GM21529 (cell line): ENCODE measurements around the gene MELTF.

Source experiments
- ATAC-seq: cut with Tn5 transposase; IDR thresholded peaks from one replicate; pipeline ENCODE4 v1.9.1; 2021; ENCODE audit not compliant: unreplicated experiment

MELTF gene

DNA sequence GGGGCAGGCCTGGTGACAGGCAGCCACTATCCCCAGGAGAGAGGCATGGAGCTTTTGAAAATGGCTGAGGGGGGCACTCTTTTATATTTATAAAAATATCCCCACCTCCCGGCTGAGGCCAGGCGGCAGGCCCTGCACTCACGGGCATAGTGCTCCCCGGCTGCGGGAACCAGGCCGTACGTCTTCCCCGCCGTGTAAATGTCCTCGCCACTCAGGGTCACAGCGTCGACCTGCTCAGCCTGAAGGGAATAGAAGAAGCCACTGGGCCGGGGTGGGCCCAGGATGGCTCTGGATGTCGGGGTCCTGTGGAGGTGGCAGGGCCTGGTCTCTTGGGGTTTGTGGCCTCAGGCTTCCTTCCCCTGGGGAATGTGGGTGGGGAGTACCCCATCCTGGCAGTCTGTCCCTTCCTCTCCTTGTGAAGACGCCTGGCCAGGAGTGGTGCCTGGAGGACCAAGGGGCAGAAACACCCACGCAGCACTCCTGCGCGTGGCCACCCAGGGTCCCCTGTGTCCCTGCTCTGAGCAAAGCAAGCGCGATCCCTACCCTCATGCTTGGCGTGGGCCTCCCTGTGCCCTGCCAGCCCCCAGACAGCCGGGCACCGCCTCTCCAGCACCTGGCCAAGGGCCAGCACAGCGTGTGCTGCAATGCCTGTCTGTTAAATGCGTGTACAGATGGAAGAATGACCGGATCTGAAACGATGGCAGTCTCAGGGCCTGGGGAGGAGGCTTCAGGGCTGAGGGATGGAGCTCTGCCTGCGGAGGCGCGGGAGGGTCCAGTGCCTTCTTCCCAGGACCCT is 18.9 kb downstream of the MELTF start:
- no peak for ATAC-seq

DNA sequence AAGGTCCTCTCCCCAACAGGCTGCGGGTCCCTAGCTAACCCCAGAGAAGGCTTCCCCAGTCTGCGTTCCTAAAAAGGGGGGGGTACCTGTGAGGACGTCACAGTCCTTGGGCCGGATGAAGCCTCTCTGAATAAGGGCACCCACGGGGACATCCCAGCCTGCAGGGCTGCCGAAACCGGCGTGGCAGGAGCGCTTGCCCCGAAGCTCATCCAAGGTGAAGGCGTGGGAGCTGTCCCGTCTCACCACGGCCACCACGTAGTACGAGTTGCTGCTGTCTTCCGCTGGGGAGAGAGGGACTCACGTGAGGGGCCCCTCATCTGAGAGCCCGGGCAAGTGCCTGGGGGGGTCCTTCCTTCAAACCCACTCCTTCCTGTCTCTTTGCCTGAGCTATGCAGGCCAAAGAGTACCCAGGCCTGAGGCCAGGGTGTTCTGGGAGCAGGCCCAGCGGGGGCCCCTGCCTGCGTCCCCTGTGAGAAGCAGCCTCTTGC is 20.0 kb downstream of the MELTF start:
- no peak for ATAC-seq

DNA sequence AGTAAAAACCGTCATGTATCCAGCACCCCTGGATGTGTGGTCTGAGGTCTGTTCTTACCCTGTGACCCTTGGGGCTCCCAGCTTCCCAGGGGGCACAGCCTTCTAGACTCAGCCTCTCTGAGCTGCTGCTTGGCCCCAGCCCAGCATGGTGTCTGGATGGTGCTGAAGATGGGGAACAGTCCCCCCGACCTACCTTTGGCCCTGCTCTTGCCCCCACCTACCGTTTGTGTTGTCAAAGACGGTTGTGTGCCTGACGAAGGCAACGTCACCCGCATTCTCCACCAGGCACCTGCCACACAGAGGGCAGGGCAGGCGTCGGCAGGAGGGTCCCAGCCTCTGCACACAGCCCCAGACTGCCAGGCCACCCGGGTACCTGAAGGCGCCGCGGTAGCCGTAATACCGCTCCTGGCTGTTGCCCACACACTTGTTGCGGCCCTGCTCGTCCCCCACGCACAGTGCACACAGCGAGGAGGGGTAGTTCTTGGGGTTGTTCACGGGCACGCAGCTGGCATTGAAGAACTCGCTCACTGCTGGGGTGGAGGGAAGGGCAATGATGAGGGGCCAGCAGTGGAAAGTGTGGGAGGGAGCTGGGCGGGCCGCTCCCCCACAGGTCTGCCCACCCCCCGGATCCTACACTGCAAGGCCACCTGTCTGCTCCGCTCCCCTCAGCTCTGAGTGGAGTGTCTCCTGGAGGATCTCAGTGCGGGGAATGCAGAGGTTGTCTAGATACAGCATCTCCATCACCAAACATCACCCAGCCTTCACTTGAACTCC is 21.0 kb downstream of the MELTF start:
- ATAC-seq, result no peak

DNA sequence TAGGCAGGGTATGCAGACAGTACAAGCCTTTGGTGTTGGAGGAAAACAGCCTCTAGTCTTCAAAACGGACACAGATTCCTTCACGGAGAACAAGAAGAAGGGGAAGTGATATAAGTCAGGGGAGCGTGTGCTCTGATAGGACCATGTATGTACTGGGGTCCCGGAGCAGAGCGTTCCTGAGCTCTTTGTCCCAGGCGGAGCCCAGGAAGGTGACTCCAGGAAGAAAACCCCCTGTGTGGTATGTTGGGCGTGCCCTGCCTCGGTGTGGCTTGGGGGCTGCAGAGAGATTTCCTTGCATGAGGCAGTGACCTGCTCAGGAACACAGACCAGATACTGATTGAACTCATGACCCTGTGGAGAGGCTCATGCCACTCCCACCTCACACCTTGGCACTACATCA is 21.7 kb downstream of the MELTF start:
- no peak for ATAC-seq

DNA sequence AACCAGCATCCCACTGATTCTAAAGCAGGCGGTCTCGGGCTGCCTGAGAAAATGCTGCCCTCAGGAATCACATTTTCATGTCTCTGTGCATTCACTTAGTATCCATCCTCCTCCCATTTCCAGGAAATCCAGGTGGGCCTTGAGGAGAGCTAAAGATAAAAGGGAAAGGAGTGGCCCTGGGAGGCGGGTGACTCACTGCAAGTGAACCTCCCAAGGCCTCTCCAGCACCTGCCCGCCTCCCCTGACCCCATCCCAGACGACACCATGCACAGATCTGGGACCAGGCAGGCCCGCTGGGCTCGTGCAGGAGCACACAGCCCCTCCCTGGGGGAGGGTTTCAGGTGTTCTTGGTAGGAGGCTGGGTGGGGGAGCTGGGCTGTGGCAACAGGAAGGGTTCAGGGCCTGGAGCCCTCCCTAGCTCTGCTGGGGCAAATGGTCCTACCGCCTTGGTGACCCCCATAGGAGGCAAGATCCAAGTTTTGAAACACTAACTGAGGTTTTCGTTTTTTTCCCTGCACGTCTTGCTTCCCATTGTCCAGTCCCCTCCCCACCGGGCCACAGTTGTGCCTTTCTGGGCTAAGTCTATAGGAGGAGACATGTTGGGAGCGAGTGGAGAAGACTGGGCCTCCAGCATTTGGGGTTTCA is 22.2 kb downstream of the MELTF start:
- no peak for ATAC-seq

DNA sequence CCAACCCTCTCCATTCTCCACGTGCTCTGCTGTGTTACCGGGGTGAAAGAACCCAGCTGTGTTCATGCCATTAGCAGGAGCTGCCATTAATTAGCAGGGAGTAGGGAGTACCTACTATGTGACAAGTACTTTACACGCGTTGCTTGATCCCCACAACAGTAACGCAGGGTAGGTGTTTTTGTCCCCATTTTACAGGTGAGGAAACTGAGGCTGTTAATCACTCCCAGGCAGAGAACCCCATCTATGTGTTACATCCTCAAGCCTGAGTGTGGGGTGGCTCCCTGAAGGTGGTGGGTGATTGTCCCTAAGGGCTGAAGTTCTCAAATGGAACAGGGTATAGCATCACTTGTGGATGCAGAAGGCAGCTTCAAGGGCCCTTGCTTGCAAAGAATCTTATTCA is 22.8 kb downstream of the MELTF start:
- no peak for ATAC-seq

DNA sequence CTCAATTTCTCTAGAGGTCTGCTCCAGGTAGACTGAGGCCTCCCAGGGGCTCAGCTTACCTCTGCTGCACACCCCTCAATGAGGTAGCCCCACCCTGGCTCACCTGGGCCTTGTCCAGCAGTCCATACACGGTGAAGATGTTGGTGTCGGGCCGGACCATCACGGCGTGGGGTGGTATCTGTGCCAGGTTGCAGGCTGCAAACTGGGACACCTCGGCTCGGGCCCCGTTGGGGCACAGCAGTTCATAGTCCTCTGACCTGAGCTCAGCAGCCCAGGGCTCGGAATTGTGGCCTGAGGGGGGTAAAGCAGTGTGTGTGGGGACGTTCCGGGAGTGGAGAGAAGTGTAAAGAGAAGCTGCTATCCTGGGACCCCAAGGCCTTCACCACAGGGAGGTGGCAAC is 23.2 kb downstream of the MELTF start:
- no peak for ATAC-seq

DNA sequence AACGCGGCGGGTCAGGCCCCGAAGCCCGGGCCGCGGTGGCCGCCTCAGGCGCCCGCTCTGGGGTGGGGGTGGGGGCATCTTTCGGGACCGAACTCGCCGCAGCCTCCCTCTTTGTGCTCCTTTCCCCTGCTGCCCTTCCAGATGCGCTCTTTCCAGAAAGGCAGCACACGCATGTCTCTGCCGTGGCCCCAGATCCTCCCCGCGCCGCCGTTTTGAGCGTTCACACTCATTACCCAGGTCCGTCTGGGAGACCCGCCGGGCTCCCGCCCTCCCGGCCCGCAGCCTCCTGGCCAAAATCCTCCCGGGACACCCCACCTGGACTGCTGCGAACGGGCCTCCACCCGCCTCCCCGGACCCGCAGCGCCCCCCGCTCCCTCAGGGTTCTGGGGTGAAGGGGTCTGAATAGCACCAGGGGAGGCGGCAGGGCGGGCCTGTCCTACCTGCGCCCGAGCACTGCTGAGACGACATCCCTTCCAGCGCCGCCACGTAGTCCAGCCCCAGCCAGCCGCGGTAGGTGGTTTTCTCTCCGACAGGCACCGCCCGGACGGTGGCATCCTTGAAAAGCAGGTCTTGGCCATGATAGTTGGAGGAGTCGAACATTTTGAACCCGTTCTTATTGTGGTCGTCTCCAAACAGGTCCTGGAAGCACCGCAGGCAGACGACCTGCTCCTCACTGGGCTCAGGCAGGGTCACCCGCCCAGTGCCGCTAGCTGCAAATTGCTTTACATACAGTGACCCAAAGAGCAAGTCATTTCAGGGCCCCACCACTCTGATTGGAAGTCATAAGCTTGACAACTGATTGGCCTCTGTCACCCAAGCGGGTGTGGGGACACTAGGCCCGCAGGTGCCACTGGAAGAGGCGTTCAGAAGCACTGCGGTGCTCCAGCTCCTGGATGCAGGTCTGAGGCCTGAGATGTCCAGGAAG is 25.9 kb downstream of the MELTF start:
- peak; percentile 17 for ATAC-seq

DNA sequence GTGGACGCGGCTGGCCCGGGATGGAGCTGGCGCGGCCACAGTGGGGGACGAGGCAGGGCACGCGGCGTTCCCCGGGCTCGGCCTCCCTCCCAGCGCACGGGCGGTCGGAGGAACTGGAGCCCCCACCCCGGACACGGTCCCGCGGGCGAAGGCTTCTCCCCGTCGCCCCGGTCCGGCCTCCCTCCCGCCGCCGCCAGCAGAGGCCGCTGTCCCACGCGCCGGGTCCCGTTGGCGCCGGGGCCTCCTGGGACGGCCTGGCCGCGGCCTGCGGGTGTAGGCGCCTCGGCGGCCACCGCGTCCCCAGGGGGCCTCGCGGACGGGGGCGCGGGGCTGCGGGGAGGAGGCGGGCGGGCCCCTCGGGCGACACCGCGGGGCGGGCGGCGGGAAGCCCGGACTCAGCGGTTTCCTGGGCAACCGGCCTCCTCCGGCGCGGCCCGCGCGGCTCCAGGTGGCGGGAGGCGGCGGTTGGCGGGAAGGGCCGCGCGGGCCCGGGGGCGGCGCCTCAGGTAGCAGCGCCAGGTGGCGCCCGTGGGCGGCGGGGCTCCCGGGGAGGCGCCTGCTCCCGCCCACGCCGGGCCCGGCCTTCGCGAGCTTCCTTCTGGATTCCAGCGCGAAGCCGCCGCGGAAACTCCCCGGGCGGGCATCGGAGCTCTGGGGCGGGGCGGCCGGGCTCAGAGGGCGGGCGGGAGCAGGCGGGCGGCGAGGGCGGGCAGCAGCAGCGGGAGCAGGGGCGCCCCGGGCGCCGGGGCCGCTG is 26.7 kb downstream of the MELTF start:
- ATAC-seq, result peak; percentile 72

DNA sequence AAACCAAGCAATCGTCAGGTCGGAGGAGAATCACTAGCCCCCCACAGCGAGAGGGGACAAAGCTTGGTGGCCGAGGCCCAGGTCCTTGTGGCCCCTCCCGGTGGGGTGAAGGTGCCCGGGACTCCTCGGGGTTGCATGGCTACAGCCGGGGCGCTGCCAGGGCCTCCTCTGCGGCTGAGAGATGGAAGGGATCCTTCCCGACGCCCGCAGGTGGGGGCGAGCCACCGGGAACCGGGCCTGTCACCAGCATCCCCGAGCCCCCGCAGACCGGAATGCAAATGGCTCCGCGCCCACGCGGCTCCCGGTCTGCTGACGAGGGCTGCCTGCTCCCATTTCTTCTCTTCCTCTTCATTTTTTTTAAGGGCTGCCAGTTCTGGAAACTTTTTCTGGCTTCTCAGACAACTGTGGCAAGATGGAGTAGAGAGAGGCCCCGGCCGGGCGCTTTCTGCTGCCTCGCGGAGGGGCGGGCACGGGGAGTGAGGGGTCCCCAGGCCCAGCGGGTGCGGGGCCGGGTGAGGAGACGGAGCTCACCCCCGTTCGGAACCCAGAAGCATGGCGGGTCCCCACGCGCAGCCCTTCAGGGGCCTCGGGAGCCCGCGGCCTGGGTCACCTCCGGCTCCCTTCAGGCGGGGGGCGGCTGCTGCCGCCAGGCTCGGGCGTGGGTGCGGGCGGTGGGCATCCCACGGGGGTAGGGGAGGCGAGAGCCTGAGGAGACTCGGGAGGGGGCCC is 27.5 kb downstream of the MELTF start:
- ATAC-seq, result peak; percentile 3

DNA sequence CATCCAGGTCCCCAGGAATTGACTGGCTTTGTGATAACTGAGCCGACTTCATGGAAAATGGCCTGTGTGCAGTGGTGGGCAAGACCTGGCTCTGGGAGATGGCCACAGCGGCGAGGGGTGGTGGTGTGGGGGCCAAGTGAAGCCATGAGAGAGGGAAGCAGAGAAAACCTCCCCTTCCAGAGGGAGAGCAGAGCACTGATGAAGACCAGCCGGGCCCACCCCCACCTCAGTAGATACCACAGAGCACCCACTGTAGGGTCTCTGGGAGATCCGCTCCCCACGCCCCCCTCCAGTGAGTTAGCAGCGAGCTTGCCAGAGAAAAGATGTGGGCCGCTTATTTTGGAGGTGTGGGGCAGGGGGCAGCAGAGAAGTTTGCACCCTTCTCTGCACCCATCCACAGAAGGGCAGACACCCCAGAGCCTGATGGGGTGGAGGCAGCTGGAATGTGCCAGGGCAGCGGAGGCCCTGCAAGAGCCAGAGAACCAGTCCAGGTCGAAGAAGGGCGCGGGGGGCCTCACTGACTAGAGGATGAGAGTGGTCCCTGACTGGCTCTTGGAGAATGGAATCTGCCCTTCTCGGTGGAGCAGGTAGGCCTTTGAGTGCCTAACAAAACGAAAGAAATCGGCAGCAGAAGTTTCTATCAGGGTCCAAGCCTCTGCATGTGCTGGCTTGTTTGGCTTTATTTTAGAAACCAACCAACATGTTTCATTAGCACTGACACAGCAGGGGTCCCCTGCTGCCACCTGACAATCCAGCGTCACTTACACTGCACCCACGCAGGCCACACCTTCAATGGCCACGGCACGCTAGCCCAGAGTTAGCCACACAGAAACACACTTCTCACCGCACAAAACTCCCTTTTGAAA is 28.3 kb downstream of the MELTF start:
- no peak for ATAC-seq

DNA sequence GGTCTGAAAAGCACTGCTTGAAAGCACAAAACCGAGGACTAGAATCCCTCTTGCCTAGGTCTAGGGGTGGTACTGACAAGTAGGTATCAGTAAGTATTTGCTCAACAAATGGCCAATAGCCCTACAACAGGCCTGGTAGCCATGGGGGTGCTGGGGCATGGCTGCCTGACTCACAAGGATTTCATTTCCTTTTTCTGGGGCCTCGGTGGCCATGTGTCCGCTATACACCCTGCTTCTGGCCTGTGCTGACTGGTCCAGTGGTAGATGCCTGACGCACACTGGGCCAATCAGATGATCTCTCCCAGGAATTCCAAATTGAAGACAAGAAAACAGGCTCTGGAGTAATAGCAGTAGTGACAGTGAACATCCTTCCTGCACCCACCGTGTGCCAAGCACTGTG is 29.4 kb downstream of the MELTF start:
- no peak for ATAC-seq

DNA sequence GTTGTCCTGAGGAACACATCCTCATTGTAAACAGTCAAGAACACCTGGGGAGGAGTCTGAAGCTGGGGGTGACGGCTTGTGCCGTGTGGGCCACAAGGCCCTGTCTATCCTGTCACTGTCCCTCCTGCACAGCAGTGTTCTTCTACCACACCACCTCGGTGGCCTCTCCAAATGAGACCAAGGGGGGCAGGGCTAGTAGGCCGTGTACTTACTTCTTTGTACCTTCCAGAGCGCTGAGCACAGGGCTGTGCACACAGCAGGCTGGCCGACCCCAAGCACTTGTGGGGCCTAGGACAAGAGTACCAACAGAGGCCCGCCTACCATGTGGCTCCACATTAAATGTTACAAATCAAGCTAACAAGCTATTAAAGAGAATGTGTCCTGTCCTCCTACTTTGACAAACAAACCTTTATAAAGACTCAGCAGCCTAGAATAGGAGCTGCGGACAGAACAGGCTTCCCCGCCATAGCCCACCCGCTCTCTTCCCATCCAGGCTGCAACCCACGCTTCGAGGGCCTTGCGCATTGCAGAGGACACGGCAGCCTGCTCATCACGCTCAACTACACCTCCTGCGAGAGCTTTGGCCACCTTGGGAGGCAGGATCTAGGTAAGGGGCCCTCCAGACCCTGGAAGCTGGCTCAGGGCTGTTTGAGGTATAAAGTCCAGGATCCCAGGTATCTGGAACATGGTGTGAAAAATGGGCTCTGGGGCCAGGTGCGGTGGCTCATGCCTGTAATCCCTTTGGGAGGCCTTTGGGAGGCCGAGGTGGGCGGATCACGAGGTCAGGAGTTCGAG is 30.5 kb downstream of the MELTF start:
- ATAC-seq, result no peak

DNA sequence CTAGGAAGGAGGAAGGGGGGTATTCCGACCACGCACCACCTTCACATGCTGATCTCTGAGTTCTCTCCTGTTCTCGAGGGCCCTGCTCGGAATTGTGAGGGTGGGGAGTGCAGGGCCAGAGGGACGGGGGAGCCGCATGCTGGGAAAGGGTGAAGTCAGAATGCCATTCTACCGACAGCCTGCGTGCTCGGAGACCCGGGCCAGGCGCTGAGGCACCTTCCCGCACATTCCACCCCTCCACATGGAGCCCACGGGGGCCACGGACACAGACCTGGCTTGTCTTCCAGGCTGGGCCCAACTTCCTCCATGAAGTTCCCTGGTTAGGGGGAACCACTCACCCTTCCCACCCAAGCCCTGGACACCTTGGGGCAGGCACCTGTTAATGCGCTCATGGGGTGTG is 32.3 kb downstream of the MELTF start:
- no peak for ATAC-seq

DNA sequence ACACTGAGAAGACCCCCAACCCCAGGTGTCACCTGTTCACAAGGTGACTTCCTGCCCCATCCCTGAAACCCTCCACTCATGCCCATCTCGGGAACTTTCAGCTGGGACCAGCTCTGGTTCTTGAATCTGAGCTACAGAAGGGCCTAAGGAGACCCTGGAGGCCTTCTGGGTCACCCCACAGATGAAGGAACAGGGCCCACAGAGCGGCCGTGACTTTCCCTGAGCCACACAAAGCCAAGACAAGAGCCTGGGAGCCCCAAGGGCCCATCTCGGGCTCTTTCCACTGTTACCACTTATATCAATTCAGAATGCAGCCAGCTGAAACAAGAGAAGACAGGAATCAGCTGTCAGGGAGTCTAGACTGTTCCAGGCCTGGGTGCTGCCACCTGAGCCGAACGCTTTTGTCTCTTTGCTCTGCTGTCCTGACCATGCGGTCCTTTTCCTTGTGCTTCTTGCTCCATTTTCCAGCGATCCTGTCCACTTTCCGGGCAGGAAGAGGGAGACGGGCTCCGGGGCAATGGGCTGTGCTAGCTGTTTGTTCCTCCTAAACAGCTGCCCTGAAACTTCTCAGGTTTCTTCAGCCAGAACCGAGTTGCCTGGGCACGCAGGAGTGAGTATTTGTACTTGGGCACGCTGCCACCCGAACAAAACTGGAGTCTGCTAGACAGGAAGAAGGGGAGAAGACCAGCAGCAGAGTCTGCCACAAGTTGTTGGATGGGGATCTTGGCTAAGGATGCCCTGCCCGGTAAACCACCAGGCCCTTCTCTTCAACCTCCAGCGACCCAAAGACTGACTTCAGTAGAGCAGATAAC is 33.0 kb downstream of the MELTF start:
- ATAC-seq, result no peak

DNA sequence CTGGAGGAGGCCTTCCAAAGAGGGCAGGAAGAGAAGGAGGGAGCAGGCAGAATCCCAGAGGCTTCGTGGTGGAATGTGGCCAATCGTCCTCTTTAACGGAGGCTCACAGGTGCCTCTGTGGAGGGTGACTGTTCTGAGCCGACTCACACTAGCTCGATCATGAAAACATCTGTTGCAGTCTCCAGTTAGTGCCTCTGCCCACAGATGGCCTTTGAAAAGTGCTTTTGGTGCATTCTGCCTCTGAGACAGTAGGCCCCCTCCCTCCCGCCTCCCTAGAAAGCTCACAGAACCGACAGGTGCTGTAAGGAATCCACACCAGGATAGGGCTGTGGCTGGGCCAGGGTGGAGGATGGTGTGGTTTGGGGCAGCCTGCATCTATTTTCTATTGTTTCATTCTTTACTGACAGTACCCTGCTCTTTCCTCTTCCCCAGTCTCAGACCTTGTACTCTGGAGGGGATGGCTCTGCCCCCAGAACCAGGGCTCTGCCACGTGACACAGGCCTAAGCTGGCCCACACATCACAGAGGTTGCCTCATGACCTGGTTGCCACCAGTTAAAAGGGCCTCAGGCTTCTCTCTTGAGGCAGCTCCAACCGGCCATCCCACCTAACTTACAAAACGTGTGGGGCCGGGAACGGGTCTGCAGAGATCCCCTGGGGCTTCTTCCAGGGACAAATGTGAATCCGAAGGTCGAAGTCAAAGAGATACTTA is 33.8 kb downstream of the MELTF start:
- ATAC-seq, result no peak
